CD4-positive, alpha-beta T cell (primary cell): Measurements from ENCODE around the gene OR10D3. TPM values are rescaled to one million over a fixed set of nuclear protein-coding genes. Genes with fewer than 3 reads are reported as not detected.

ENCODE experiments used
- ATAC-seq: fragments of 200-7000 bp; cut with Tn5 transposase; one replicate; pipeline ENCODE4 v1.10.0; 2022; ENCODE audit warnings: mild to moderate bottlenecking; ENCODE audit not compliant: poor library complexity
- CTCF ChIA-PET: fragments of 350-600 bp; sonication (Branson Sonifier 250); formaldehyde crosslinking; loops from one replicate; lab custom pipeline; 2021; ENCODE audit warnings: antibody characterized with exemption, inconsistent platforms; lab: Charles Lee
- POLR2A ChIA-PET: fragments of 350-600 bp; sonication (Branson Sonifier 250); formaldehyde crosslinking; loops from one replicate; lab custom pipeline; 2021; ENCODE audit warnings: antibody characterized with exemption, inconsistent platforms; lab: Charles Lee
- DNase-seq, 14 experiments: peaks; one replicate each; pipeline ENCODE4 v3.0.0-alpha.2; 2013 to 2020; ENCODE audit warnings: mixed read lengths in 2 of 14
- H3K27ac ChIP-seq, 2 donors: one replicate each; pipeline versions ENCODE4 v1.5.1 to v1.7.0; 2013; ENCODE audit warnings: low read length in 2 of 2, low read depth in 1 of 2, mild to moderate bottlenecking in 1 of 2
- H3K27me3 ChIP-seq, 2 experiments: 1 replicate in 1 of 2; 2 replicates in 1 of 2; pipeline versions ENCODE4 v1.6.1 to v1.7.0; 2013; ENCODE audit warnings: low read length in 2 of 2, control low read depth in 1 of 2, mild to moderate bottlenecking in 1 of 2, moderate library complexity in 1 of 2; ENCODE audit not compliant: insufficient read depth in 2 of 2, control insufficient read depth in 1 of 2
- H3K36me3 ChIP-seq: one replicate; pipeline ENCODE4 v1.6.1; 2013; ENCODE audit warnings: low read length, control low read depth; ENCODE audit not compliant: insufficient read depth
- H3K4me1 ChIP-seq: one replicate; pipeline ENCODE4 v1.6.1; 2013; ENCODE audit warnings: low read length, control low read depth; ENCODE audit not compliant: insufficient read depth
- H3K4me3 ChIP-seq: one replicate; pipeline ENCODE4 v1.5.1; 2013; ENCODE audit warnings: mild to moderate bottlenecking, low read length, moderate library complexity
- H3K9me3 ChIP-seq, 2 experiments: 1 replicate in 1 of 2; 2 replicates in 1 of 2; pipeline versions ENCODE4 v1.6.1 to v1.7.0; 2013; ENCODE audit warnings: low read length in 2 of 2, mild to moderate bottlenecking in 2 of 2, control low read depth in 1 of 2, moderate library complexity in 1 of 2; ENCODE audit not compliant: control insufficient read depth in 1 of 2, insufficient read depth in 1 of 2
- H3K27ac Mint-ChIP-seq: one replicate; pipeline ENCODE4 v1.8.0; 2020; ENCODE audit warnings: mixed read lengths
- H3K27me3 Mint-ChIP-seq: one replicate; pipeline ENCODE4 v1.8.0; 2021; ENCODE audit warnings: mixed read lengths
- H3K36me3 Mint-ChIP-seq: one replicate; pipeline ENCODE4 v1.8.0; 2021; ENCODE audit warnings: low read depth, mixed read lengths
- H3K4me1 Mint-ChIP-seq: one replicate; pipeline ENCODE4 v1.8.0; 2021; ENCODE audit warnings: low read depth, mixed read lengths
- H3K4me3 Mint-ChIP-seq: one replicate; pipeline ENCODE4 v1.8.0; 2020; ENCODE audit warnings: mild to moderate bottlenecking, mixed read lengths
- H3K9me3 Mint-ChIP-seq: one replicate; pipeline ENCODE4 v1.8.0; 2020; ENCODE audit warnings: mixed read lengths
- intact Hi-C, 2 experiments: fragments of 100-400 bp; cut with DNase I in 1 of 2; cut with micrococcal nuclease in 1 of 2; formaldehyde crosslinking; loops; one replicate each; pipeline versions ENCODE4 v1.15.1 to v1.9.0; 2023 to 2025; cut with DNase I, micrococcal nuclease
- total RNA-seq, 174 experiments: library from RNA in 2 of 174; stranded (reverse) in 2 of 174; gene quantifications; one replicate each; pipeline ENCODE4 v1.2.3 and lab custom pipeline; 2021 to 2026
- TF ChIP-seq, protein P1 (sequence below): fragments of 200-600 bp; IDR thresholded peaks from one replicate; pipeline ENCODE4 v1.8.0; 2022; ENCODE audit warnings: antibody characterized with exemption, mild to moderate bottlenecking

OR10D3 gene
- total RNA-seq, 2 experiments from 2014 or later: not detected

DNA sequence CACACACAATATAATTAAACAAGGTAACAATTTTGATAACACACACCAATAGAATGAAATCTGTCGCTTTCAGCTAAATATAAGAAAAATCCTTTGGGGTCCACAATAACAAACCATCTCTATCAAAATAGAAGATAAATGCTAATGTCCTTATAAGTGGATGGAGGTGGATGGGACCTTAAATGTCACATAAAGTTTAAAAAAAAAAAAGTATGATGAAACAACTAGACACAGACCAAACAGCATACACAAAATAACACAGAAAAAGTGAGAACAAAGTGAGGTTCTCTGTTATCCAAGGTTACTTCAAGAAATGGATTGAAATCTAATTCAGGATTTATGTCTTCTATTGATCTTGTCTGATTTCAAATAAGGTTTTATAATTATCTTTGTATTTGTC, 10.5 kb upstream of the OR10D3 start:
- ATAC-seq (no peak), DNase-seq (no peak)
- H3K4me1 ChIP-seq: no peaks in the 10 kb centered on the region
- H3K4me3 ChIP-seq: no peak overlapping the region
- no peak overlapping the region for H3K4me3 Mint-ChIP-seq
- H3K36me3 ChIP-seq: no peaks in the 10 kb centered on the region
- H3K4me1 Mint-ChIP-seq: no peaks in the 10 kb centered on the region
- H3K27ac ChIP-seq: no peak overlapping the region
- peaks cover 7% of the 10 kb centered on the region for H3K27me3 Mint-ChIP-seq
- TF ChIP-seq, protein P1, sequence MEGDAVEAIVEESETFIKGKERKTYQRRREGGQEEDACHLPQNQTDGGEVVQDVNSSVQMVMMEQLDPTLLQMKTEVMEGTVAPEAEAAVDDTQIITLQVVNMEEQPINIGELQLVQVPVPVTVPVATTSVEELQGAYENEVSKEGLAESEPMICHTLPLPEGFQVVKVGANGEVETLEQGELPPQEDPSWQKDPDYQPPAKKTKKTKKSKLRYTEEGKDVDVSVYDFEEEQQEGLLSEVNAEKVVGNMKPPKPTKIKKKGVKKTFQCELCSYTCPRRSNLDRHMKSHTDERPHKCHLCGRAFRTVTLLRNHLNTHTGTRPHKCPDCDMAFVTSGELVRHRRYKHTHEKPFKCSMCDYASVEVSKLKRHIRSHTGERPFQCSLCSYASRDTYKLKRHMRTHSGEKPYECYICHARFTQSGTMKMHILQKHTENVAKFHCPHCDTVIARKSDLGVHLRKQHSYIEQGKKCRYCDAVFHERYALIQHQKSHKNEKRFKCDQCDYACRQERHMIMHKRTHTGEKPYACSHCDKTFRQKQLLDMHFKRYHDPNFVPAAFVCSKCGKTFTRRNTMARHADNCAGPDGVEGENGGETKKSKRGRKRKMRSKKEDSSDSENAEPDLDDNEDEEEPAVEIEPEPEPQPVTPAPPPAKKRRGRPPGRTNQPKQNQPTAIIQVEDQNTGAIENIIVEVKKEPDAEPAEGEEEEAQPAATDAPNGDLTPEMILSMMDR: no peak
- ChIA-PET POLR2A (no interaction called here), CTCF (no interaction called here)
- no peaks in the 10 kb centered on the region for H3K36me3 Mint-ChIP-seq
- no peak overlapping the region for H3K27ac Mint-ChIP-seq
- no peaks in the 10 kb centered on the region for H3K9me3 ChIP-seq
- no peaks in the 10 kb centered on the region for H3K9me3 Mint-ChIP-seq
- H3K27me3 ChIP-seq: no peaks in the 10 kb centered on the region
- intact Hi-C loops: no loop called here

DNA sequence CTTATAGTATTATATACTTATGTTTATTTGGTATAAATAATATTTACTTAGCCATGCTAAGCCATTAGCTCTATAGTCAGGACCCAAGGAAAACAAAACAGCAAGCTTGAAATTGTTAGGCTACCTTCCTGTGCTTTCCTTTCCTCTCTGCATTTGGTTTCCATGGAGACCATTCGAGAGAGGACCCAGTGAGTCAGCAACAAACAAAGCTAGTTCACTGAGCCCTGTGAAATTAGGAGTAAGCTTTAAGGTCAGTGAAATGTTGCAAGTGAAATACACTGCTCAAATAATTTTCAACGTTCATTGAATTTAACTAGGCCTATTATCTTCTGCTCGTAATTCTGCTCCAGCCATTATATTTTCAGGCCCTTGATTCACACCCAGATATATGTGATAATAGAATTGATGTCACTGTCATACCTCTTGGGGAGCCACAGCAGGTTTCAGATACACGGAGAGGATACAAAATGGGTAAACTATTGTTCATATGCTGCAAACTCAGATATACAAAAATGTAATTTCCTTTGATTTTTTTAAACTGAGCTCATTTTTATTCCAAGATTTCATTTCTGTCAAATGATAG, 9.1 kb upstream of the OR10D3 start:
- ATAC-seq (no peak), DNase-seq (no peak)
- Histone ChIP-seq H3K27ac (no peak overlapping the region), H3K4me1 (no peaks in the 10 kb centered on the region), H3K36me3 (no peaks in the 10 kb centered on the region), H3K9me3 (no peaks in the 10 kb centered on the region), H3K4me3 (no peak overlapping the region), H3K27me3 (peaks cover 0 to 4% of the 10 kb centered on the region in 2 experiments)
- no peak overlapping the region for H3K27ac Mint-ChIP-seq
- no peaks in the 10 kb centered on the region for H3K36me3 Mint-ChIP-seq
- ChIA-PET POLR2A (no interaction called here), CTCF (no interaction called here)
- no peak overlapping the region for H3K4me3 Mint-ChIP-seq
- no peaks in the 10 kb centered on the region for H3K4me1 Mint-ChIP-seq
- H3K9me3 Mint-ChIP-seq: no peaks in the 10 kb centered on the region
- intact Hi-C loops: no loop called here
- TF ChIP-seq, protein P1: no peak
- H3K27me3 Mint-ChIP-seq: no peaks in the 10 kb centered on the region

DNA sequence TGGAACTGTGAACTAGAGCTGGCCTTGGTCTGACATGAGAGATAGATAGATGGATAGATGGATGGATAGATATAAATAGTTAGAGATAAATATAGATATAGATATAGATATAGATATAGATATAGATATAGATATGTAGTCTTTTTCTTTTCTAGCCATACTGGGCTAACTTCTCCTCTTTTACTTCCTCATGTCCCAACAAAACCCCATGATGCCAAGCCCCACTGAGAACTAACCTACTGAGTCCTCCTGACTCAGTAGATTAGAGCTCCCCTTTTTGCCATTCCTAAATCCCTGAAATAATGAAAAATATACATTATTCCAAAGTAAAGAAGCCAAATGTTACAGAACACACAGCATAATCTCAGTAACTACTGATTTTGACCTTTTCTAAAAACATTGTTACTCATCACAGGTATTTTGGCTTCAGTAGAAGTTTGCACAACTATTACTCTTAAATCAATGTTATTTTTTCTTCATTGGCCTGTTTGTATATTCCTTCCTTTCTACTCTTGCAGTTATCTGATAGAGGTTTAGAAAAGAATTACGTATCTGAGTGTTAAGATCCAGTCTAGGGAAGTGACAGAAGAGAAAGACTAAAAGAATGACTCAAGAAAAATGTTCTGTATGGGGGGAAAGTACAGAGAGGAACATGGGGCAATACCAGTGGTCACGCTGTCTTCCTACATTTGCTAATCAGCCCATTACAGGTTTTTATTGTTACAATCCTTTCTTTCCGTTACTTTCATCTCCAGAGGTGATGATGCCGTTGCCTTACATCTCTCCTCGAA, 6.0 kb upstream of the OR10D3 start:
- Histone ChIP-seq H3K4me3 (no peak overlapping the region), H3K36me3 (no peaks in the 10 kb centered on the region), H3K27me3 (peaks cover 0 to 4% of the 10 kb centered on the region in 2 experiments), H3K27ac (no peak overlapping the region), H3K4me1 (no peaks in the 10 kb centered on the region), H3K9me3 (no peaks in the 10 kb centered on the region)
- Mint-ChIP-seq H3K36me3 (no peaks in the 10 kb centered on the region), H3K27ac (no peak overlapping the region), H3K9me3 (no peaks in the 10 kb centered on the region), H3K27me3 (no peaks in the 10 kb centered on the region), H3K4me3 (no peak overlapping the region), H3K4me1 (no peaks in the 10 kb centered on the region)
- ChIA-PET POLR2A (no interaction called here), CTCF (no interaction called here)
- intact Hi-C loops: no loop called here
- DNase-seq: peak in 2 of 14 experiments; percentile 15 to 23
- ATAC-seq: no peak
- TF ChIP-seq, protein P1: no peak
